Measurements from ENCODE around the gene MYOM1. TPM values are rescaled to one million over a fixed set of nuclear protein-coding genes. Genes with fewer than 3 reads are reported as not detected.

MYOM1 gene
- total RNA-seq, 1 donor from 2014 or later: 42.6 TPM

DNA sequence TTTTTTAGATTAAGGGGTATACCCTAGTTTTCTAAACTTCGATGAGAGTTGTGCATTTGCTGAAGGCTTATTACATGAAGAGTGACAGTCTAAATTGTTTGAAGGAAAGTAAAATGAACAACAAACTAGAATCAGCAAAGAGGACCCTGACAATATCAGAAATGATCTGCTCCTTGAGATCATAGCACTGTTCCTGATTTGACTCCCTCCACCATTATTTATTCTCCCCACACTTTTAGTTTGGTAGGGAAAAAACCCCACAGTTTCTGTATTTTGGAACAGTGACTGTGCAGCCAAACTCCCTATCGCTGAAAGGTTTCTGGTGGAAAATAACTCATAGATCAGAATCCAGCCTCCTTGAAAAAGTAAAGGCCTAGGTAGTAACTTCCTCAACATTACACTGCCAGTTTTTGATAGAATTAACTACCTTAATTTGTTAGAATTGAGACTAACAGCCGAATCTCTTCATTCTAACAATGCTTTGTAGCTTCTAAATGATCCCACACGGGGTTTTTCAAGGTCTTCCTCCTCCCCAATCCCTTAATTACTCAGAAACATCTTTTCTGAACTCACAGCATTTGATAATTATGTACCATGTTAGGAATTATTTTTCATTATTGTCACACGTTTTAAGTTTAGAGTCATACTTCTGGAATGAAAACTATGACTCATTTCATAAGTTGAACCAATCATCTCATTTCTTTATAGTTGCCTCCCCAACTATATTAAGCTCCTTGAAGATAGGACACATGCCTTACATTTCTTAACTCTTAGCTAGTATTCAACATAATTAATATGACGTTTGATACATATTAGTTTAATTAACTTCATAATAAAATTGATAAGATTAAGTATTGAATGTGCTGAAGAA is 30.7 kb upstream of the MYOM1 start:
- DNase-seq (ENCODE audit: low spot score): peak; percentile 44

DNA sequence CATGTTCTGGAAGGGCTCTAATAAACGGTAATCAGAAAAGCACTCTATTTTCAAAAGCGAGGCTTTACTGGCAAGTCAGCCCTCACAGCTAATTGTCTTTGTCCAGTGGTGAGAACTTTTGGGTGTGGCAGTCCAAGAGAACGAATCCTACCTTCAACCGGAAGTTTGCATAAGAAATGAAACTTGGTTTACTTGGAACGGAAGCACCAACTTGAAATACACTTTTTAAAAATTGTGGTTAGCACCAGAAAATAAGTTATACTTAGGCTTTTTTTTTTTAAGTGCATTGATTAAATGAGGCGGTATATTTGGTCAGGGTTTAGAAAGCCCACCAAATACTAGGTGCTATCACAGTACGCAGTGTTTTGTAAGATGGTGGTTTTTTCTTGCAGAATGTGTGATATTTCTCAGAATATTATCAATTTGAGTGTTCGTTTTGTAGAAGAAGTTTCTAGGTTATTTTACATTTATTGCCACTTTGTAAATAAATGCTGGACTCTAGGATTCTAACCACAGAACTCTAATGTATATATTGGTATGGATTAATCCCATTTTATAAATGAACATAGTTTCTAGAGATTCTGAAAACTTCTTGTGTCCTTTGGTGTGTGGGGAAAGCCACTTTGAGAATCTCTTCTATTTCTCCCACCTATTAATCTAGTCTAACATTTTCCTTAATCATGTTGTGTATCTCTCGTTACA is 29.0 kb upstream of the MYOM1 start:
- peak; percentile 47 for DNase-seq (ENCODE audit: low spot score)

DNA sequence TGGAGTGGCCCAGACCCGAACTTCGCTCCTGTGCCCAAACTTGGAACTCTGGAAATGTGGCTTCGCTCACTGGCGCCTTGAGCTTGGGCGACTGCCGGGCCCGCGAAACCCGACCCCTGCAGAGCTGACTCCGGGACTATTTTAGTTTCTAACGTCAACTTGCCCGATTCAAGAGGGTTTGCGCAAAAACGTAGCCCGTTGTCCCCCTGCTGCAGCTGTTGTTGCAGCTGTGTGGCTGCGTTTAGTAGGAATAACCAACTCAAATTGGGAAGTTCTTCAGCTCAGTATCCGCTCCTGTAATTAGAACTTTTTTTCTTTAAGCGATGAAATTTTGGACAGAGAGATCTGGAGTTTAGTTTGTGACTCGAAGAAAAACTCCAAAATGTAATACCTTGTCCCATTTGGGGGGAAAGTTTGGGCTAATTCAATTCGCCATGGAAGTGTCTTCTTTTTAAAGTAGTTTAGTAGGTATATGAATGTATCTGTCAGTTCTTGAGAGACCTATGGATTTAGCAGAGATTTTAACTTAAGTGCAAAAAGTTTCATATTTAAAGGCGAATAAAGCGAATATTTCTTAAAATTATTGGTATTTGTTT is 28.4 kb upstream of the MYOM1 start:
- peak; percentile 59 for DNase-seq (ENCODE audit: low spot score)

- peak; percentile 99 for DNase-seq (ENCODE audit: low spot score)
Measured at GRCh38 chr18:3247240-3248061, 27.7 kb upstream of the MYOM1 start, which contains the start of gene MYL12A. Gene MYL12A, plus strand, starts transcription at chr18:3247801. Its CDS starts 5,447 bp downstream, at chr18:3253248.

DNA sequence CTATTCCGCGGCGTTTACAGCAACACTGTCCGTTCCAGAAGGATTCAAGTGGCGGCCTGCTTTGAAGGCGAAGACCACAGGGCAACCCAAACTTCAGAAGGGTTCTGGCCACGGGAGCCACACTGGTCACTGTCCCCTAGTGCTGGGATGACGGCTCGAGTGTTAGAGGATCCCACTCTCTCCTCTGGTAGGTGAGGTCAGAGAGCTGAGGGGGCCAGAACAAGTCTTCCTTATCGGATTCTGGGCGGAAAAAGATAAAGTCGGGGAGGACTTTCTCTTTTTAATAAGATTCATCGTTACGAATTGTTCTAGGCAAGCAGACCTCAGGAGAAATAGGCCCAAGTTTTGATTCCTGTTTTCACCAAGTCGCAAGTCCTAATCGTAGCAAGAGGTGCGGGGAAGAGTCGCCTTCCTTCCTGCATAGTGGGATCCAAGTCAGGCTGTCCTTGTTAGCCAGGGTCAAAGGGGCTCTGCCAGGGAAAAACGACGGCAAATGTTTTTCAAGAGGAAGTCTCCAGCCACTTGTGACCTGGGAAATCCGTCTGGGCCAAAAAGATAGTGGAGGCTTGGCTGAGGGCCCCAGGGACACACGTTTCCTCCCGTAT is 27.0 kb upstream of the MYOM1 start:
- DNase-seq (ENCODE audit: low spot score): no peak

- DNase-seq (ENCODE audit: low spot score): peak; percentile 94
Measured at GRCh38 chr18:3245853-3246634, 26.3 kb upstream of the MYOM1 start.

DNA sequence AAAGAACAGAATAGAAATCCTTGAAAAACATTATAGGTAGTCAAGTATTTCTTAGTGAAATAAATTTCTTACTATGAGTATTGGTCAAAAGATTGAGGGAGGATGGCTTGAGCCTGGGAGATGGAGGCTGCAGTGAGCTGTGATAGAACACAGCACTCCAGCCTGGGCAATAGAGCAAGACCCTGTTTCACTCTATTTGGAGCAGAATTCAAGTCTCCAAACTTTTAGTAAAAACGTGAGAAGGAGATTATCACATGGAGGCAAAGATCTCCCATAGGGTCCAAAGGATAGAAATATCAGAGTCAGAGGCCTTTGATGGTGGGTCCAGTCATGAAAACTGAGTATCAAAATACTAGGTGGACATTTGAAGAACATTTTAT is 25.4 kb upstream of the MYOM1 start:
- no peak for DNase-seq (ENCODE audit: low spot score)

GRCh38 chr18:3238742-3239141 is 19.0 kb upstream of the MYOM1 start:
- DNase-seq (ENCODE audit: low spot score): no peak

GRCh38 chr18:3236470-3236869 is 16.7 kb upstream of the MYOM1 start:
- no peak for DNase-seq (ENCODE audit: low spot score)

DNA sequence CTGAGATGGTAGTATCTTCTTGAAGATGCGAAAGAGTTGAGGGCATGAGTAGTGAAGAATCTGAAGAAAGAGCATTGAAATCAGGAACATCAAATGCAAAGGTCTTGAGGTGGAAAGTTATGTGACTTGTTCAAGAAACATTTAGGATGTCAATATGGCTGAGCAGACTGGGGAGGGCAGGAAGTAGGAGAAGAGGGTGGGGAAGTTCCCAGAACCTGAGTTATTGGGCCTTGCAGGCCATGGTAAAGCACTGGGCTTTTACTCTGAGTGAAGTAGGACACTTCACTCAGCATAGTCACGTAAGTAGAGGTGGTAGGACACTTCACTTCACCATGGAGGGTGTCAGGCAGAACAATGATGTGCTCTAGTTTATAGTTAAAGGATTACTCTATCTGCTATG is 16.1 kb upstream of the MYOM1 start:
- DNase-seq (ENCODE audit: low spot score): no peak

DNA sequence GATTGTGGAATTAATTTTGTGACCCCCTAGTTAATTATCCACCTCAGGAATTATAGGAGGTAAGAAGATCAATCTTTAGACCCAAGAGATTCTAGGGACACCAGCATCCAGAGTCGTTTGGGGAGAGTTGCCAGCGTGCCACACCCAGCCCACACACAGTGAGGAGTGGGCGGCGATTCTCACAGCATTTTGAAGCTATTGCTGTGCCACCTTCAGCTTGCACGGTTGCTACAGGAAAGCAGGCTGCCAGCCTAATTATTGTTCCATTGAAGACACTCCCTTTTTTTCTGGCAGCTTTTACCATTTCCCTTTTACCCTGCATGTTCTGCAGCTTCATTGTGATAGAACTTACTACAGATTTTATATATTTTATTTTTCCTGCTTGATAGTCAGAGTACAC is 14.7 kb upstream of the MYOM1 start:
- DNase-seq (ENCODE audit: low spot score): no peak

GRCh38 chr18:3233433-3234168 is 13.8 kb upstream of the MYOM1 start:
- DNase-seq (ENCODE audit: low spot score): no peak

GRCh38 chr18:3233004-3233403 is 13.2 kb upstream of the MYOM1 start:
- no peak for DNase-seq (ENCODE audit: low spot score)

DNA sequence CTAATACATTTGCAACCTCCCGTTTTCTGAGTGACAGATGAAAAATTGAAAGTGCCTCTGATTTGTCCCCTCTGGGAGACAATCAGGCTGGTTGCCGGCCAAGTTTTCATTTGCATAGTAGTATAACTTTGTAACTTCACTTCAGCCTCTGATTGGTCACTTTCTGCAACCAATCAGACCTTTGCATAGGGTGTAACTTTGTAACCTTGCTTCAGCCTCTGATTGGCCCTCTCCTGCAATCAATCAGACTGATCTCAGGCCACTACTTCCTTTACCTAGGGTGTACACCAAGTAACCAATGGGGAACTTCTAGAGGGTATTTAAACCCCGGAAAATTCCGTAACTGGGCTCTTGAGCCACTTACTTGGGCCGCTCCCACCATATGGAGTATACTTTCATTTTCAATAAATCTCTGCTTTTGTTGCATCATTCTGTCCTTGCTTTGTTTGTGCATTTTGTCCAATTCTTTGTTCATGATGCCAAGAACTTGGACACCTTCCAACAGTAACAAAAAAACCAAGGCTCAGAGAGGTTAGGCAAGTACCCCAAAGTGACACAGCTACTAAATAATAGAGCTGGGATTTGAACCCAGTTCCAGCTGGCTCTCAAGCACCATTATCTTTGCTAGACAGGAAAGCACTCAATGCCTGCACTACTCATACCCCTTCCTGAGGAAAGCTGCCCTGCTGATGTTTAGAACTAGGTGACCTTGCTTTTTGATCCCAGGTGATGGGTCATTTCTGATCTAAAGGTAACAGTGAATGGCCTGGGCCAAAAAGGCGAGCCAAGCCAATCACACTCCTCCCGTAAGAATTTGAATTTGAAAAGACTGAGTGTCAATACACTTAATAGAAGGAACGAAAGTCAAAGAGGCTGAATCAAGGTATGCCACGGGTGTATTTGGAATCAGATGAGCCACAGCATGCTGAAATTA is 10.9 kb upstream of the MYOM1 start:
- no peak for DNase-seq (ENCODE audit: low spot score)

DNA sequence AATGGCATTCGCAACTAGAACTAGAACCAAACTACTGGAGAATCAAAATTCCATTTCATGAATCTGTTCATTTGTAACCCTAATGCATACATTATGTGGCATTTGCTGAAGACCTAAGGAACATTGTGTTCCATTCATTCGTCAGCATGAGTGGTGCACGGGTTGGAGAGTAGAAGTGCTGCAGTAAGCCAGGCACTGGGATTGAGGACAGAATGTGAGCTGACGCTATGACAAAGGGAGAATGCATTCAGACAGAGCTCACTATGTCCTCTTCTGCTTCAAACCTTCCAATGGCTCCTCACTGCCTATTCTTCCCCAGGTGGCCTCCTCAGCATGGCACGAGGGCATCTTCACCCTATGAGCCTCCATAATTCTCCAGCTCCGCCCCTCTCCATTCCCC is 6.3 kb upstream of the MYOM1 start:
- DNase-seq (ENCODE audit: low spot score): no peak

GRCh38 chr18:3225588-3225987 is 5.8 kb upstream of the MYOM1 start:
- DNase-seq (ENCODE audit: low spot score): no peak

DNA sequence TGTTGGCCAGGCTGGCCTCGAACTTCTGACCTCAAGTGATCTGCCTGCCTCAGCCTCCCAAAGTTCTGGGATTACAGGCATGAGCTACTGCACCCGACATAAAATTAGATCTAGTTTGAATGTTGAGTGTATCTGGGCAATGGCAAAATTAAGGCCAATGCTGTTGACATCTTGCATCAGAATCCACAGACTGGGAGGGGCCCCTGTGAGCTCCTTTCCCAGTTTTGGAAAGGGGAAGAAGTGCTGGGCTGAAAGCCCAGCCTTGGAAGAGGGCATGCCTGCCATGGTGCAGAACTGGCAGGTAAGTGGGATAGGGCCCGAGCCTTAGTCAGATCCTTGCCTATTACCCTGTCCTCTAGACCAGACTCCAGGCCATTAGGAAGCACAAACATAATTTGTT is 4.5 kb upstream of the MYOM1 start:
- DNase-seq (ENCODE audit: low spot score): no peak

- DNase-seq (ENCODE audit: low spot score): no peak
Measured at GRCh38 chr18:3223356-3223755, 3.6 kb upstream of the MYOM1 start.

DNA sequence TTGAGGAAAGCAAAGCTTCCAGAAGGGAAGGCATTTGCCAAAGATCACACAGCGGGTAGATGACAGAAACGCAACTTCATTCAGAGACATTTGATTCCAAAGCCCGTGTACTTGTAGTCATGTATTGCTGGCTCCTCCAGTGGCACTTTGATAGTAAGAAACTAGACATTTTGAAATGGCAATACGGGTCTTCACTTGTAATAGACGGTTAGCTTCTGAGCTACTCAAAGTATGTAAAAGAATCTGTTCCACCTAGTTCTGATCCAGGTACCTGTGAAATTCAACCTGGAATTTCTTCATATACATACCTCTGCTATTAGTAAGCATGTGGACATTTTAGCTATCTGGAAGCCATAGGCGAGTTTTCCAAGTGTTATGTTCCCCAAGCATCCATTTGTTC is 1.7 kb upstream of the MYOM1 start:
- no peak for DNase-seq (ENCODE audit: low spot score)

All from umbilical cord (tissue), 2 donors.